Measurements from ENCODE around the gene EHD1. TPM values are rescaled to one million over a fixed set of nuclear protein-coding genes. Genes with fewer than 3 reads are reported as not detected.

The EHD1 gene
- total RNA-seq, 5 donors from 2014 or later (not counting 1 experiment from before 2014, with no cell fraction given) = 126 to 286 (median 269) TPM

DNA sequence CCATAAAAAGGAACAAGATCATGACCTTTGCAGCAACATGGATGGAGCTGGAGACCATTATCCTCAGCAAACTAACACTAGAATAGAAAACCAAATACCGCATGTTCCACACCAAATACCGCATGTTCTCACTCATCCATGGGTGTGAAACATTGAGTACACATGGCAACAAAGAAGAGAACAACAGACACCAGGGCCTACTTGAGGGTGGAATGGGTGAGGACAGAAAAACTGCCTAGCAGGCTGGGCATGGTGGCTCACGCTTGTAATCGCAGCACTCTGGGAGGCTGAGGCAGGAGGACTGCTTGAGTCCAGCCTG, 12.3 kb downstream of the EHD1 start:
- peak overlapping the region; percentile 32 to 82 (median 74) for H3K4me3 Mint-ChIP-seq
- ChIA-PET CTCF (interaction anchor here in 1 of 2 donors (0.9 to 1.6 kb wide), 2 partner anchors 13 to 19 kb away, joined by 3 to 5 read pairs; no protein-coding TSS in a partner anchor), POLR2A (interaction anchor here in 1 of 2 donors (2.1 kb wide), 1 partner anchor 9 kb away, joined by 7 read pairs; no protein-coding TSS in a partner anchor)
- Histone ChIP-seq H3K36me3 (ENCODE audit: control insufficient read depth in 2 of 2, extremely low read depth in 1 of 2, insufficient read depth in 1 of 2, low read length in 1 of 2) (peaks cover 11 to 37% of the 10 kb centered on the region in 2 donors), H3K4me1 (ENCODE audit: control insufficient read depth in 1 of 2, extremely low read depth in 1 of 2, insufficient read depth in 2 of 2, low read length in 2 of 2) (peaks cover 72 to 100% of the 10 kb centered on the region in 2 experiments), H3K4me3 (ENCODE audit: control insufficient read depth in 1 of 2, extremely low read depth in 1 of 2, low read length in 1 of 2) (no peak overlapping the region), H3K9me3 (no peaks in the 10 kb centered on the region), H3K27ac (ENCODE audit: low read length) (peak overlapping the region; percentile 89), H3K27me3 (replicated peaks in 1 of 2; ENCODE audit: control insufficient read depth in 2 of 2, extremely low read depth in 1 of 2, insufficient read depth in 2 of 2, low read length in 1 of 2) (no peaks in the 10 kb centered on the region)
- no peaks in the 10 kb centered on the region for H3K27me3 Mint-ChIP-seq
- no CpG with 5 or more reads among the region's 4 CpGs for WGBS (ENCODE audit: insufficient coverage)
- peaks cover 88 to 94% (median 93%) of the 10 kb centered on the region in 3 donors for H3K4me1 Mint-ChIP-seq
- H3K36me3 Mint-ChIP-seq = peaks cover 22% of the 10 kb centered on the region
- H3K9me3 Mint-ChIP-seq = no peaks in the 10 kb centered on the region
- peak in 2 of 35 experiments; percentile 40 to 65 for DNase-seq
- peak overlapping the region; percentile 98 to 99 for H3K27ac Mint-ChIP-seq
- ATAC-seq (replicated peaks in 1 of 4) = no peak

- 36% methylated on average over 11 of the region's 15 CpGs for WGBS (ENCODE audit: insufficient coverage)
- no peaks in the 10 kb centered on the region for H3K9me3 ChIP-seq
- H3K4me1 ChIP-seq (ENCODE audit: control insufficient read depth in 1 of 2, extremely low read depth in 1 of 2, insufficient read depth in 2 of 2, low read length in 2 of 2) = peaks cover 68 to 100% of the 10 kb centered on the region in 2 experiments
- H3K36me3 ChIP-seq (ENCODE audit: control insufficient read depth in 2 of 2, extremely low read depth in 1 of 2, insufficient read depth in 1 of 2, low read length in 1 of 2) = peaks cover 11 to 31% of the 10 kb centered on the region in 2 donors
- DNase-seq = no peak
- Mint-ChIP-seq H3K4me3 (peak overlapping the region; percentile 68 to 82 (median 74)), H3K9me3 (no peaks in the 10 kb centered on the region), H3K36me3 (peaks cover 22% of the 10 kb centered on the region), H3K27me3 (no peaks in the 10 kb centered on the region), H3K4me1 (peaks cover 88 to 94% (median 93%) of the 10 kb centered on the region in 3 donors), H3K27ac (peak overlapping the region; percentile 98 to 99)
- H3K27ac ChIP-seq (ENCODE audit: low read length) = peak overlapping the region; percentile 89
- ChIA-PET POLR2A (interaction anchor here (0.5 to 2.1 kb wide), 3 partner anchors 10 to 77 kb away, joined by 3 to 7 read pairs (median 4); no protein-coding TSS in a partner anchor), CTCF (interaction anchor here in 1 of 2 donors (0.6 to 1.6 kb wide), 3 partner anchors 12 to 35 kb away, joined by 3 to 5 read pairs (median 3); no protein-coding TSS in a partner anchor)
- H3K4me3 ChIP-seq (ENCODE audit: control insufficient read depth in 1 of 2, extremely low read depth in 1 of 2, low read length in 1 of 2) = peak overlapping the region; percentile 29 to 39
- ATAC-seq (replicated peaks in 1 of 4) = peak in 2 of 4 experiments; percentile 14 to 16
- no peaks in the 10 kb centered on the region for H3K27me3 ChIP-seq (replicated peaks in 1 of 2; ENCODE audit: control insufficient read depth in 2 of 2, extremely low read depth in 1 of 2, insufficient read depth in 2 of 2, low read length in 1 of 2)
Measured at GRCh38 chr11:64865286-64866172, 12.9 kb downstream of the EHD1 start.

DNA sequence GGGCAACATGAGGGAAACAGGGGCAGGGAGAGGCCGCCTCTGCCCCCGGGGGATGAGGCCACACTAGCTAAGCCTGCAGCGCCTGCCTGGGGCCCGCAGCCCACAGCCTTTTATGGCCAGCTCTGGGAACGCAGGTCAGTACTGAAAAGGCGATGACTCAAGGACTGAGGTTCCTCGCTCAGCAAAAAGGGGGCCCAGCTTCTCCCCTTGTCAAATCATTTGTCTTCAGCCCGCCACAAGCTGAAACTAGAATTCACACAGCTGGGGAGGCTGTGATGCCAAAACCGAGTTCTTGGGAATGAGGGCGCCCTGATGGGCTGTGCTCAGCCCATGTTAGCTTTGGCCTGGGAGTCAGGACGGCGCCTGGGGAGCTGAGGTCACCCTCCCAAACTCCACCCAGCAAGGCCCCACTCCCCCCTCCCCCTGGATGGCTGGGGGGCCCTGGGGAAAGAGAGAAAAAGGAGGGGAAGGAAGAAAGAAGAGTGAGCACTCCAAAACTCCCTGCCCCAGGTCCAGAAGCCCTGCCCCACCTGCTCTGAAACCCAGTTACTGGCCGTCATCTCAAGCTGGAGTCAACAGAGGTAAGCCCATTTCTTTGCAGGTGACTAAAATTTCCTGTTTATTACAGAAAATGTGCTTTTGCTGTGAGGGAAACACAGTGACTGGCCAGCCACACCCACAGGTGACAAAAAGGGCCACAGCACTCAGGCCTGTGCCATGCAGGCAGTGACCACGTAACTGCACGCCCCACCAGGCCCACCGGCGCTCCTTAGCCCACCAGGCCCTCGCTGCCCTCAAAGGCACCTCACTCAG, 13.7 kb downstream of the EHD1 start:
- peak overlapping the region; percentile 68 to 82 (median 74) for H3K4me3 Mint-ChIP-seq
- ChIA-PET CTCF (interaction anchor here in 1 of 2 donors (0.6 to 1.6 kb wide), 3 partner anchors 11 to 35 kb away, joined by 3 to 5 read pairs (median 3); no protein-coding TSS in a partner anchor), POLR2A (interaction anchor here (0.5 to 2.1 kb wide), 3 partner anchors 10 to 78 kb away, joined by 3 to 7 read pairs (median 4); no protein-coding TSS in a partner anchor)
- no peaks in the 10 kb centered on the region for H3K27me3 ChIP-seq (replicated peaks in 1 of 2; ENCODE audit: control insufficient read depth in 2 of 2, extremely low read depth in 1 of 2, insufficient read depth in 2 of 2, low read length in 1 of 2)
- H3K9me3 Mint-ChIP-seq = no peaks in the 10 kb centered on the region
- peak overlapping the region; percentile 29 to 39 for H3K4me3 ChIP-seq (ENCODE audit: control insufficient read depth in 1 of 2, extremely low read depth in 1 of 2, low read length in 1 of 2)
- DNase-seq = peak in 3 of 35 experiments; percentile 16 to 41 (median 37)
- peak in 3 of 4 experiments; percentile 43 to 54 (median 54) for ATAC-seq (replicated peaks in 1 of 4)
- WGBS (ENCODE audit: insufficient coverage) = 19% methylated on average over 8 of the region's 18 CpGs
- H3K9me3 ChIP-seq = no peaks in the 10 kb centered on the region
- peaks cover 88 to 94% (median 93%) of the 10 kb centered on the region in 3 donors for H3K4me1 Mint-ChIP-seq
- H3K27ac ChIP-seq (ENCODE audit: low read length) = peak overlapping the region; percentile 89
- peaks cover 25% of the 10 kb centered on the region for H3K36me3 Mint-ChIP-seq
- peaks cover 7 to 30% of the 10 kb centered on the region in 2 donors for H3K36me3 ChIP-seq (ENCODE audit: control insufficient read depth in 2 of 2, extremely low read depth in 1 of 2, insufficient read depth in 1 of 2, low read length in 1 of 2)
- H3K4me1 ChIP-seq (ENCODE audit: control insufficient read depth in 1 of 2, extremely low read depth in 1 of 2, insufficient read depth in 2 of 2, low read length in 2 of 2) = peaks cover 67 to 100% of the 10 kb centered on the region in 2 experiments
- H3K27ac Mint-ChIP-seq = peak overlapping the region; percentile 98 to 99
- H3K27me3 Mint-ChIP-seq = no peaks in the 10 kb centered on the region

DNA sequence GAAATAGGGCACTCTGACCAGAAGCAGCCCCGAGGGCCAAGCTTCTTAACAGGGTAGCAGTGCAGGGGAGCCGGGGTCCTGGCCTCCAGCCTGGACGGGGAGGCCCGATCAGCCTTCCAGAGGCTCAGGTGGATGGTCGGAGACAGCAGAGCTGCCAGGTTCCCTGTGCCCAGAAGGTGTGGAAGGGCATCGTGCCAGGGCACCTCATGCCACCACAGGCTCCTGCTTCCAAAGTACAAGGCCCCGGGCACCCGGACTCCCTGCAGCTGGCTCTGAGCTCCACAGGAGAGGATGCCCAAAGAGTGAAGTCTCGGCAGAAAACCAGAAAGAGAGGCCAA, 14.3 kb downstream of the EHD1 start:
- no peak for ATAC-seq (replicated peaks in 1 of 4)
- CTCF ChIA-PET = interaction anchor here in 1 of 2 donors (0.6 to 1.8 kb wide), 3 partner anchors 11 to 24 kb away, joined by 3 to 5 read pairs (median 3); no protein-coding TSS in a partner anchor
- H3K27me3 Mint-ChIP-seq = no peaks in the 10 kb centered on the region
- Histone ChIP-seq H3K36me3 (ENCODE audit: control insufficient read depth in 2 of 2, extremely low read depth in 1 of 2, insufficient read depth in 1 of 2, low read length in 1 of 2) (peaks cover 7 to 26% of the 10 kb centered on the region in 2 donors), H3K9me3 (no peaks in the 10 kb centered on the region), H3K27me3 (replicated peaks in 1 of 2; ENCODE audit: control insufficient read depth in 2 of 2, extremely low read depth in 1 of 2, insufficient read depth in 2 of 2, low read length in 1 of 2) (no peaks in the 10 kb centered on the region), H3K27ac (ENCODE audit: low read length) (peak overlapping the region; percentile 89), H3K4me3 (ENCODE audit: control insufficient read depth in 1 of 2, extremely low read depth in 1 of 2, low read length in 1 of 2) (peak overlapping the region; percentile 11 to 39), H3K4me1 (ENCODE audit: control insufficient read depth in 1 of 2, extremely low read depth in 1 of 2, insufficient read depth in 2 of 2, low read length in 2 of 2) (peaks cover 70 to 100% of the 10 kb centered on the region in 2 experiments)
- H3K27ac Mint-ChIP-seq = peak overlapping the region; percentile 98 to 99
- no peaks in the 10 kb centered on the region for H3K9me3 Mint-ChIP-seq
- peaks cover 88 to 94% (median 94%) of the 10 kb centered on the region in 3 donors for H3K4me1 Mint-ChIP-seq
- WGBS (ENCODE audit: insufficient coverage) = 48% methylated on average over 9 of the region's 9 CpGs
- H3K4me3 Mint-ChIP-seq = peak overlapping the region; percentile 68 to 82 (median 74)
- POLR2A ChIA-PET = interaction anchor here in 1 of 2 donors (0.6 kb wide), 1 partner anchor 10 kb away, joined by 3 read pairs; no protein-coding TSS in a partner anchor
- DNase-seq = no peak
- H3K36me3 Mint-ChIP-seq = peaks cover 25% of the 10 kb centered on the region

GRCh38 chr11:64863391-64864060, 14.9 kb downstream of the EHD1 start:
- peak overlapping the region; percentile 35 to 39 for H3K4me3 ChIP-seq (ENCODE audit: control insufficient read depth in 1 of 2, extremely low read depth in 1 of 2, low read length in 1 of 2)
- 79% methylated on average over 22 of the region's 23 CpGs for WGBS (ENCODE audit: insufficient coverage)
- Mint-ChIP-seq H3K4me3 (peak overlapping the region; percentile 68 to 82 (median 74)), H3K9me3 (no peaks in the 10 kb centered on the region), H3K4me1 (peaks cover 88 to 94% (median 94%) of the 10 kb centered on the region in 3 donors), H3K27ac (peak overlapping the region; percentile 98 to 99), H3K36me3 (peaks cover 27% of the 10 kb centered on the region), H3K27me3 (no peaks in the 10 kb centered on the region)
- DNase-seq (no peak), ATAC-seq (replicated peaks in 1 of 4) (no peak)
- H3K27me3 ChIP-seq (replicated peaks in 1 of 2; ENCODE audit: control insufficient read depth in 2 of 2, extremely low read depth in 1 of 2, insufficient read depth in 2 of 2, low read length in 1 of 2) = no peaks in the 10 kb centered on the region
- H3K4me1 ChIP-seq (ENCODE audit: control insufficient read depth in 1 of 2, extremely low read depth in 1 of 2, insufficient read depth in 2 of 2, low read length in 2 of 2) = peaks cover 68 to 100% of the 10 kb centered on the region in 2 experiments
- H3K27ac ChIP-seq (ENCODE audit: low read length) = peak overlapping the region; percentile 89
- POLR2A ChIA-PET = interaction anchor here in 1 of 2 donors (0.6 to 1.0 kb wide), 2 partner anchors 10 to 14 kb away, joined by 3 to 4 read pairs; no protein-coding TSS in a partner anchor
- H3K36me3 ChIP-seq (ENCODE audit: control insufficient read depth in 2 of 2, extremely low read depth in 1 of 2, insufficient read depth in 1 of 2, low read length in 1 of 2) = peaks cover 7 to 28% of the 10 kb centered on the region in 2 donors
- CTCF ChIA-PET = interaction anchor here (0.5 to 1.8 kb wide), 5 partner anchors 10 to 24 kb away, joined by 3 to 5 read pairs (median 3); no protein-coding TSS in a partner anchor
- H3K9me3 ChIP-seq = no peaks in the 10 kb centered on the region

Data from T-cell (primary cell).